Panc1 (cell line): Measurements from ENCODE around the gene DDX49. TPM values are rescaled to one million over a fixed set of nuclear protein-coding genes. Genes with fewer than 3 reads are reported as not detected.
A peak's percentile ranks its signal among the peaks of the same experiment; 100 is the strongest.

ENCODE experiments used
- ATAC-seq: fragments of 200-7000 bp; cut with Tn5 transposase; 2 replicates; pipeline ENCODE4 v1.9.1; 2020; ENCODE audit warnings: mild to moderate bottlenecking, moderate library complexity
- BruUV-seq: library from RNA; stranded (reverse); fragments of 400-500 nt; replicated peaks from 2 replicates; lab custom pipeline; 2021; lab: Mats Ljungman, UMichigan
- CTCF ChIA-PET: fragments of 300-600 bp; sonication (Branson Sonifier 250); formaldehyde crosslinking; loops from one replicate; lab custom pipeline; 2022; ENCODE audit warnings: antibody characterized with exemption; lab: Charles Lee
- POLR2A ChIA-PET: fragments of 300-600 bp; sonication (Branson Sonifier 250); formaldehyde crosslinking; loops from one replicate; lab custom pipeline; 2022; ENCODE audit warnings: antibody characterized with exemption; lab: Charles Lee
- DNase-seq: peaks from one replicate; pipeline ENCODE4 v3.0.0-alpha.2; 2010; ENCODE audit warnings: low read depth, low spot score
- H3K27ac ChIP-seq: 2 replicates; pipeline ENCODE4 v1.5.1; 2011; ENCODE audit warnings: mild to moderate bottlenecking, low read length, inconsistent platforms
- H3K27me3 ChIP-seq: fragments of 200-500 bp; sonication (Bioruptor generic); 2 replicates; pipeline ENCODE4 v1.6.0; 2014; ENCODE audit warnings: low read length, inconsistent platforms; ENCODE audit not compliant: control insufficient read depth, insufficient read depth
- H3K36me3 ChIP-seq: fragments of 200-500 bp; sonication (Bioruptor generic); 2 replicates; pipeline ENCODE4 v1.5.1; 2014; ENCODE audit warnings: inconsistent platforms, mild to moderate bottlenecking, low read length, moderate library complexity; ENCODE audit not compliant: control insufficient read depth, insufficient read depth
- H3K4me1 ChIP-seq: 2 replicates; pipeline ENCODE4 v1.5.1; 2011; ENCODE audit warnings: inconsistent platforms, mild to moderate bottlenecking, low read length, moderate library complexity; ENCODE audit not compliant: control insufficient read depth, insufficient read depth
- H3K4me3 ChIP-seq, 2 experiments: 2 replicates each; pipeline ENCODE4 v1.5.1; 2011 to 2012; ENCODE audit warnings: low read depth in 2 of 2, low read length in 2 of 2, mild to moderate bottlenecking in 2 of 2, inconsistent platforms in 1 of 2, moderate library complexity in 1 of 2
- H3K9me3 ChIP-seq: fragments of 200-500 bp; sonication (Bioruptor generic); 2 replicates; pipeline ENCODE4 v1.5.1; 2014; ENCODE audit warnings: low read depth, mild to moderate bottlenecking, inconsistent platforms, low read length, moderate library complexity; ENCODE audit not compliant: control insufficient read depth, insufficient read depth
- CTCF ChIP-seq: fragments of 450-650 bp; IDR thresholded peaks from 2 replicates; pipeline ENCODE4 v1.5.1; 2017; ENCODE audit warnings: mild to moderate bottlenecking
- POLR2AphosphoS5 ChIP-seq: IDR thresholded peaks from 2 replicates; pipeline ENCODE4 v1.6.1; 2012; ENCODE audit warnings: mild to moderate bottlenecking, low read depth, low read length, moderate library complexity
- REST ChIP-seq, 2 experiments: IDR thresholded peaks; 2 replicates each; pipeline ENCODE4 v1.6.1; 2011 to 2012; ENCODE audit warnings: low read depth in 2 of 2, control low read depth in 1 of 2, low read length in 1 of 2, mild to moderate bottlenecking in 1 of 2, moderate library complexity in 1 of 2; ENCODE audit not compliant: insufficient read depth in 1 of 2
- SIN3A ChIP-seq: IDR thresholded peaks from 2 replicates; pipeline ENCODE4 v1.6.1; 2012; ENCODE audit warnings: low read depth, mild to moderate bottlenecking, low read length, moderate library complexity, borderline replicate concordance; ENCODE audit not compliant: insufficient read depth
- TCF7L2 ChIP-seq: IDR thresholded peaks from 2 replicates; pipeline ENCODE4 v1.6.1; 2011; ENCODE audit warnings: mild to moderate bottlenecking, low read depth, low read length, inconsistent platforms
- in situ Hi-C: cut with HindIII; loops from 2 replicates; pipeline ENCODE4 v1.10.0; 2016; ENCODE audit warnings: low sequenced_read_pairs, low pct_unique_long_range_greater_than_20kb
- intact Hi-C: fragments of 100-400 bp; cut with micrococcal nuclease; formaldehyde crosslinking; loops from one replicate; pipeline ENCODE4 v1.10.0; 2022; ENCODE audit not compliant: unreplicated experiment
- total RNA-seq: library from RNA; stranded (reverse); gene quantifications from one replicate; pipeline ENCODE4 v1.2.1, GENCODE V29; 2021; ENCODE audit not compliant: unreplicated experiment

Gene DDX49
- total RNA-seq, 1 experiment from 2014 or later: 41.5 TPM

GRCh38 chr19:18919900-18920214 is 342 bp downstream of the DDX49 start:
- DNase-seq: no peak
- TF ChIP-seq CTCF (no peak), POLR2AphosphoS5 (no peak), TCF7L2 (no peak), REST (IDR thresholded peaks at IDR 0.05; ENCODE audit: insufficient read depth in 1 of 2, low read depth in 2 of 2, low read length in 1 of 2) (no peak), SIN3A (no peak)
- intact Hi-C loops (no loop called here), in situ Hi-C loops (no loop called here)
- H3K4me1 ChIP-seq: 0 out of 2 replicates have a peak, but pooled peaks cover 2% of the 10 kb centered on the region
- peak overlapping the region; percentile 79 to 87 for H3K4me3 ChIP-seq
- ChIA-PET POLR2A (interaction anchor here (0.5 kb wide), 1 partner anchor 24 kb away, joined by 3 read pairs; no protein-coding TSS in a partner anchor), CTCF (interaction anchor here (1.7 kb wide), 1 partner anchor 67 kb away, joined by 6 read pairs; no protein-coding TSS in a partner anchor)
- H3K36me3 ChIP-seq: no peaks in the 10 kb centered on the region; the same call in 1 of the 2 replicates
- peak overlapping the region; percentile 80 for H3K27ac ChIP-seq
- TSS peak; percentile 80 for BruUV-seq
- no peak for ATAC-seq
- no peaks in the 10 kb centered on the region for H3K9me3 ChIP-seq
- H3K27me3 ChIP-seq: no peaks in the 10 kb centered on the region

- no peaks in the 10 kb centered on the region; the same call in 1 of the 2 replicates for H3K36me3 ChIP-seq
- intact Hi-C loops: no loop called here
- no peaks in the 10 kb centered on the region for H3K9me3 ChIP-seq
- ATAC-seq (no peak), DNase-seq (no peak)
- BruUV-seq: no TSS peak
- in situ Hi-C loops: no loop called here
- 0 out of 2 replicates have a peak, but pooled peaks cover 2% of the 10 kb centered on the region for H3K4me1 ChIP-seq
- H3K27ac ChIP-seq: peak overlapping the region; percentile 80
- TF ChIP-seq POLR2AphosphoS5: no peak
- no peak for TF ChIP-seq SIN3A
- no peak for TF ChIP-seq CTCF
- no peak for TF ChIP-seq TCF7L2
- TF ChIP-seq REST (IDR thresholded peaks at IDR 0.05; ENCODE audit: insufficient read depth in 1 of 2, low read depth in 2 of 2, low read length in 1 of 2): no peak
- ChIA-PET CTCF (interaction anchor here (1.3 to 1.7 kb wide), 2 partner anchors 66 kb away, joined by 3 to 6 read pairs; no protein-coding TSS in a partner anchor), POLR2A (interaction anchor here (0.5 kb wide), 1 partner anchor 29 kb away, joined by 4 read pairs; no protein-coding TSS in a partner anchor)
- no peaks in the 10 kb centered on the region for H3K27me3 ChIP-seq
- H3K4me3 ChIP-seq: peak overlapping the region; percentile 79 to 87
These were observed 885 bp downstream of the DDX49 start for GRCh38 chr19:18920400-18920799.
